ENCODE results near the gene AMER2.

DNA sequence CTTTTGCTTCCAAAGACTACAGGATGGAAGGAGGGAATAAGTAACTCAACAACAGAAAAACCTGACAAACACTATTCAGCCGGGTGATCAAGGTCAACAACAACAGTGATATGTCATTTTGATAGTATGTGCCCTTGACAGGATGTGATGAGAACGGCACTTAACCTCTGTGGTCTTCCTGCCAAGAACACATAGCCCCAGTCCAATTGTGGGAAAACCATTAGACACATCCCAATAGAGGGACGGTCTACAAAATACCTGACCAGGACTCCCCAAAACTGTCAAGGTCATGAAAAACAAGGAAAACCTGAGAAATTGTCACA lies 43.1 kb upstream of the AMER2 start:
- TF ChIP-seq, protein P1, sequence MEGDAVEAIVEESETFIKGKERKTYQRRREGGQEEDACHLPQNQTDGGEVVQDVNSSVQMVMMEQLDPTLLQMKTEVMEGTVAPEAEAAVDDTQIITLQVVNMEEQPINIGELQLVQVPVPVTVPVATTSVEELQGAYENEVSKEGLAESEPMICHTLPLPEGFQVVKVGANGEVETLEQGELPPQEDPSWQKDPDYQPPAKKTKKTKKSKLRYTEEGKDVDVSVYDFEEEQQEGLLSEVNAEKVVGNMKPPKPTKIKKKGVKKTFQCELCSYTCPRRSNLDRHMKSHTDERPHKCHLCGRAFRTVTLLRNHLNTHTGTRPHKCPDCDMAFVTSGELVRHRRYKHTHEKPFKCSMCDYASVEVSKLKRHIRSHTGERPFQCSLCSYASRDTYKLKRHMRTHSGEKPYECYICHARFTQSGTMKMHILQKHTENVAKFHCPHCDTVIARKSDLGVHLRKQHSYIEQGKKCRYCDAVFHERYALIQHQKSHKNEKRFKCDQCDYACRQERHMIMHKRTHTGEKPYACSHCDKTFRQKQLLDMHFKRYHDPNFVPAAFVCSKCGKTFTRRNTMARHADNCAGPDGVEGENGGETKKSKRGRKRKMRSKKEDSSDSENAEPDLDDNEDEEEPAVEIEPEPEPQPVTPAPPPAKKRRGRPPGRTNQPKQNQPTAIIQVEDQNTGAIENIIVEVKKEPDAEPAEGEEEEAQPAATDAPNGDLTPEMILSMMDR (IDR thresholded peaks at IDR 0.05), result no peak
- TF ChIP-seq EP300 (IDR thresholded peaks at IDR 0.05) (no peak), POLR2AphosphoS5 (IDR thresholded peaks at IDR 0.05) (no peak), POLR2A (IDR thresholded peaks at IDR 0.05; ENCODE audit: low read depth) (no peak)
